AG20443 (cell line): ENCODE data around the gene APELA.
"Not testable (repeated sequence)": the region's sequence is repeated elsewhere in the genome, so short reads cannot be mapped to it uniquely, and the experiment has no call there.

ENCODE experiments used
- DNase-seq: peaks from one replicate; pipeline ENCODE4 v3.0.0; 2012; ENCODE audit warnings: low spot score, mixed read lengths

The APELA gene

DNA sequence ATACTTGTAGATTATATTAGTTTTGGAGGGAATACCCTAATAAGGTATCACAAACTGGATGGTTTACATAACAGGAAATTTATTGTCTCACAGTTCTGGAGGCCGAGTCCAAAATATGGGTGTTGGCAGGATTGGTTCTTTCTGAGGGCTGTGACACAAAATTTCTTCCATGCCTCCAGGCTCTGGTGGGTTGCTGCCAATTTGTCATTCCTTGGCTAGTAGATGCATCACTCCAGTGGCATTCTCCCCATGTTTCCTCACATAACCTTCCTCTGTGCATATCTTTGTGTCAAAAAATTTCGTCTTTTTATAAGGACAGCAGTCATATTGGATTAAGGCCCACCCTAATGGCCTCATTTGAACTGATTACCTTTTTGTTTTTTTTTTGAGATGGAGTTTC lies 49.3 kb downstream of the APELA start:
- DNase-seq, result peak; percentile 82

DNA sequence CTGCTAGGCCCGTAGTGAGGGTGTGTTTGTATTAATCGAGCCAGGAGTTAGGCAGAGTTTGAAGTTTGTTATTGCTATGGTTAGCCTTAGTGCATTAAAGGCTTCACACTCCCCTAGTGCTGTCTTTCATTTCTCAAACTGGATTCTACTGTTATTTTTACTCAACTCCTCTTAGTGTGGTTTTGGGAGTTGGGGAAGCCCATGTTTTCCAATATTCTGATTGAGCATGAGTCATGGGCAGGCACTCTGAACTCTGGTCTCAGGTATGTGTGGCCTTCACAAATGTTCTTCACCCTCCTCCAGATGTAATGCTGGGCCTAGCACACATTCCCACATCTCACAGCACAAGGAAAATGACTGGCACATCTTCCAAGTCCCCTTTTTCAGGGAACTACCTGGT lies 50.1 kb downstream of the APELA start:
- DNase-seq, result peak; percentile 20

DNA sequence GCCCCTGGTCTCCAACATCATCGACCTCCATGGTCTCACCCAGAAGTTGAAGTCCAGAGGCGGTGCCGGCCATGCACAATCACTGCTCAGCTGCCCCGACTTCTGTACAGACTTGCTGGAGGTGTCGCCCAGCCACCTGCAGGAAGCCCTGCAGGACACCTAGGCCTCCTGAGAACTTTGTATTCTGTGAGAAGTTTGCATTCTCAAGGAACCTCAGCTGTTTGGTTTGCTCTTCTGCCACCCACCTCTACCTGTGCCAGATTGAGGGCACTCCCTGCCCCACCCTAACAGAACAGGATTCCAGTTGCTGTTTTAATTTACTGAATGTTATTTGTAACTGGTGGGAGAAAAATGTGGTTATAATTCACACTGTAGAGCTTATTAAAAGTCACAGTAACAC lies 53.7 kb downstream of the APELA start:
- DNase-seq, result no peak

DNA sequence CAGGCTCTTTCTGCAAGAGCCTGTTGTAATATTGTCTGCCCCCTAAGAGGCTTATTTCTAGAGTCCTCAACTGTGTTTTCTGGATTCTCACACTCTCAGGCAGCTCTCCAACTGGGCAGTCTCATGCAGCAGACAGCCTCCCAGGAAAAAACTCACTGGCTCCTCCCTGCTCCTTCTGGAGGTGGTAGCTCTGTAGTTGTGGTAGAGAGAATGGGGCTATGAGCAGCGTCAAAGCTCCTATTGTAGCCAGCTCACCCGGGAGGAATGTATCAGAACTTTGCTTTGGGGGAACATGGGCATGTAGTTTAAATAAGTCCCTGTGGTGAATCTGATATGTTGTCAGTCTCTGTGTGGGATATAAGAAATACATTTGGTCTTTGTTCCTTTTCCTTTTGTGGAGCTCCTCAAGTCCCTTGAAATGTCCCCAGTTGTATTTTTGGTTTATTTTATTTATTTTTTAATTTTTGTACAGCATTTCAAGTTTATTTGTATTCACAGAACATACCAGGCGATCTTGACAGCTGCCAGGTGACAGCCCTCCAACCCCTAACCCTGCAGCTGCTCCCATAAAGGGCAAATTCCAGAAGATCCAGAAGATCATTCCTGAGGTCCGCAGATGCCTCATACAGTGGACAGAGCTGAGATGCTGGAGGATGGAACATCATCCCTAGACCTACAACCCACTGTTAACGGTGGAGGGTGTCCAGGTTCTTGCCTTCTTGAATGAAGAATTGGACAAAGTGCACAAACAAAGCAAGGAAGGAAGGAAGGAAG lies 54.8 kb downstream of the APELA start:
- DNase-seq, result peak; percentile 68

DNA sequence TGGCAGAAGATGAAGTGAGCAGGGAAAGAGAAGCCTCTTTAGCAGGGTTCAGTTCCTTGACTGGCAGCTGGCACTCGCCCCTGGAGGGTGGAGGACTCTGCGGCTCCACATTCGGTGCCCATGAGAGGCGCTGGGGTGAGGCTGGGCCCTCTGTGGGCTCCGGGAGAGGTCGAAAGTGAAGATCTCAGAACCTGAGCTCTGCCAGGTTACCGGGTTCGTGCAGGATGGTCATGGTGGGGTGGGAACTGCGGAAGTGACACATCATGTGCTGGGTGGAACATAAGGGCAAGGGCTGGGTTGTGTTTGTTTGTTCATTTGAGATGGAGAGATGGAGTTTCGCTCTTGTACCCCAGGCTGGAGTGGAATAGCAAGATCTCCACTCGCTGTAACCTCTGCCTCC lies 56.3 kb downstream of the APELA start:
- DNase-seq, result no peak

DNA sequence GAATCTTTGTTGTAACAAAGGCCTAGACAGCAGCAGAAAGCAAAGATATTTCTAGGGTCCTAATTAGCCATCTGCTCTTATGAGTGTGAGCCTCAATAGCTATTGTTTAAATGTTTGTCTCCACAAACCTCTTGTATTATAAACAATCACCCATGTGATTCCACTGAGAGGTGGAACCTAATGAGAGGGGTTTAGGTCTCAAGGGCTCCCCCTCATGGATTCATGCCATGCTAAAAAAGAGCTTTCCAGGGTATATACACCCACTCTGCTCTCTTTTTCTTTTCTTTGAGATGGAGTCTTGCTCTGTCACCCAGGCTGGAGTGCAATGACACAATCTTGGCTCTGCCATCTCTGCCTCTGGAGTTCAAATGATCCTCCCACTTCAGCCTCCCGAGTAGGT lies 58.4 kb downstream of the APELA start:
- no peak for DNase-seq

DNA sequence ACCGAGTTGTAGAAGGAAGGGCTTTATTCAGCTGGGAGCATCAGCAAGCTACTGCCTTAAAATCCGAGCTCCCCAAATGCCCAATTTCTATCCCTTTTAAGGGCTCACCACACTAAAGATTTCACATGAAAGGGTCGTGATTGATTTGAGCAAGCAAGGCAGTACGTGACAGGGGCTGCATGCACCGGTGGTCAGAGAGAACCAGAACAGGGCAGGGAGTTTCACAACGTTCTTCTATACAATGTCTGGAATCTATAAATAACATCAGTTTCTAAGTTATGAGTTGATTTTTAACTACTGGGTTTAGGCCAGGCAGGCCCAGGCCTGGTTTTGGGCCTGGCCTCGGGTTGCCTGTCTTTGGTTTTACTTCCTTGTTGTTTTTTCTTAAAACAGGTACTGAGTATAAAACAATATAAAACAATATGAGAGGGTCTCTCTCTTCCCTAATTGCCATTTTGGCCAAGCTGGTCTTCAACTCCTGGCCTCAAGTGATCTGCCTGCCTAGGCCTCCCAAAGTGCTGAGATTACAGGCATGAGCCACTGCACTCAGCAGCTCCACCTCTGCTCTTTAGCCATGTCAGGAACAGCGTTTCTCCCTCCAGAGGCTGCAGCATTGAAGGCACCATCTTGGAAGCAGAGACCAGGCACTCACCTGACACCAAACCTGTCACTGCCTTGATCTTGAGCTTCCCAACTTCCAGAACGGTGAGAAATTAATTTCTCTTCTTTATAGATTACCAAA lies 59.1 kb downstream of the APELA start:
- DNase-seq, result not testable (repeated sequence)

DNA sequence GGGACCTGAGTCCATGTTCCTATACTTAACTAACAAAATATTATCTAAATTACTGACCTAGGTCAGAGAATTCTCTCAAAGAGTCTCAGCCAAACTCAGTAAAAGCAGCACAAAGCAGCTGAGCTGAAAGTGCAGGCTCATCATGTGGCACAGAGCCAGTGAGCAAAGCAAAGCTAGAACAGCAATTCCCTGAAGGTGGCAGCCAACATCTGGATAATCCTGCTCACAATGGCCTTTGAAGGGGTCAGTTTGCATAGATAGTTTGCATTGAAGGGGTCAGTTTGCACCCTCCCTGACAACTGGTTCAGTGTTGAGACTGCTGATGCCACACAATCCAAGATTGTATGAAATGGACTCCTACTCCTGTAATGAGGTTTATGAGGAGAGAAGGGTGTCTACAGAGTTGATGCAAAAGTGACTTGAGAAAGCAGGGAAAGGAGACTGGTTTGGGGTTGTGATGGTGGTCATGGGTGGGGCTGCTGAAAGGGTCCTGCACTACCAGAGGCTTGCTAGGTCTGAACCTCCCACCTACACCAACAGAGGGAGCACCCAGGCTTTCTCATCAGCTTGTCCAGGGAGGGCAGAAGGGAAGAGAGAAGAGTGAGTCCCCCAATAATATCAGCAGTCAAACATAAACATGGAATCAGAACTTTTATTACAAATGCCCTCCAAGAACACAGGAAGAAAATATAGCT lies 60.7 kb downstream of the APELA start:
- DNase-seq, result peak; percentile 44

DNA sequence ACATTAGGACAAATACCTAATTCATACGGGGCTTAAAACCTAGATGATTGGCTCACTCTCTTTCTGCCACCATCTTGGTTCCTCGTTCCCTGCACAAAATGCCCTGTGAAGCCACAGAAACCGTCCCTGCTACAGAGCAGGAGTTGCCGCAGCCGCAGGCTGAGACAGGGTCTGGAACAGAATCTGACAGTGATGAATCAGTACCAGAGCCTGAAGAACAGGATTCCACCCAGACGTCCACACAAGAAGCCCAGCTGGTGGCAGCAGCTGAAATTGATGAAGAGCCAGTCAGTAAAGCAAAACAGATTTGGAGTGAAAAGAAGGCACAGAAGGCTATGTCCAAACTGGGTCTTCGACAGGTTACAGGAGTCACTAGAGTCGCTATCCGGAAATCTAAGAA lies 66.2 kb downstream of the APELA start:
- peak; percentile 22 for DNase-seq

DNA sequence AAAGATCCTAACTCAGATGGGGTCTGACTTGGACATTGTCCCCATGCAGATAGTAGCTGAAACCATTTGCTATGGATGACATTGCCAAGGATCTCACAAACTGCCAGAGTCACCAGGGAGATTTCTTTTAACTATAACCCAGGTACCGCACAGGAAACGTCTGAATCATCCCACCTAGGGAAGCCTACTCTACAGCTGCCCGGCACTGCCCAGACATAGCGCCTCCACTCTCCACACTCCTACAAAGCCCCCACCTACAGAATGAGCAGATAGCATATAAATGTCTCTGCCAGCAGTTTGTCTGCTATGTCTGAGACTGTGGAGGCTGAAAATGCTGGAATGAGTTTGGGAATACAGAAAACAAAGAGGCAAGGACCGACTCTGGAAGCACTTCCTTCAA lies 68.2 kb downstream of the APELA start:
- no peak for DNase-seq

DNA sequence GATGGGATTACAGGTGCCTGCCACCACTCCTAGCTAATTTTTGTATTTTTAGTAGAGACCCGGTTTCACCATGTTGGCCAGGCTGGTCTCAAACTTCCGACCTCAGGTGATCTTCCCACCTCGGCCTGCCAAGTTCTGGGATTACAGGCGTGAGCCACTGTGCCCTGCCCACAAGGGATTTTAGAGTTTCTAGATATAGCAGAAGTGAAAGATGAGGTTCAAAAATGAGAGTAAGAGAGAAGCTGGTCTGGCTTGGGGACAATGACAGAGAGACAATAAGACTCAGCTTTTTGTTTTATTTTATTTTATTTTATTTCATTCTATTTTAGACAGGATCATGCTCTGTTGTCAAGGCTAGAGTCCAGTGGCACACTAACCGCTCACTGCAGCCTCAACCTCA lies 69.8 kb downstream of the APELA start:
- no peak for DNase-seq
